Peyer's patch (tissue), 4 donors: Measurements from ENCODE around the gene ILDR1.

Experiments used
- CTCF ChIP-seq, 6 experiments: fragments of 450-650 bp in 4 of 6; fragments of 200-600 bp in 2 of 6; sonication (generic) in 1 of 6; IDR thresholded peaks; one replicate each; pipeline ENCODE4 v1.5.1; 2017 to 2019; ENCODE audit warnings: antibody characterized with exemption in 6 of 6, mild to moderate bottlenecking in 3 of 6, moderate library complexity in 1 of 6
- POLR2A ChIP-seq, 2 donors: fragments of 450-650 bp; IDR thresholded peaks; one replicate each; pipeline ENCODE4 v1.5.1; 2017; ENCODE audit warnings: antibody characterized with exemption in 2 of 2, mild to moderate bottlenecking in 2 of 2, moderate library complexity in 2 of 2

GRCh38 chr3:121989943-121990342 is 32.1 kb downstream of the ILDR1 start:
- no peak for TF ChIP-seq POLR2A (IDR thresholded peaks at IDR 0.05)
- no peak for TF ChIP-seq CTCF (IDR thresholded peaks at IDR 0.05)
